HepG2 (cell line): ENCODE results near the gene SRP14. TPM values are rescaled to one million over a fixed set of nuclear protein-coding genes. Genes with fewer than 3 reads are reported as not detected.
A peak's percentile ranks its signal among the peaks of the same experiment; 100 is the strongest.

Source experiments
- CEBPB ChIP-seq: IDR thresholded peaks from 2 replicates; pipeline ENCODE4 v1.6.1; 2011; ENCODE audit warnings: low read depth, low read length, improper control_type of control experiment, borderline replicate concordance
- GABPA ChIP-seq, 2 experiments: IDR thresholded peaks; 2 replicates each; pipeline ENCODE4 v1.6.1; 2011 to 2016; ENCODE audit warnings: low read depth in 2 of 2, low read length in 1 of 2, missing biosample characterization in 1 of 2, missing genetic modification characterization in 1 of 2
- GPBP1L1 ChIP-seq: sonication (generic); formaldehyde crosslinking; IDR thresholded peaks from 2 replicates; pipeline ENCODE4 v1.5.0; 2020; ENCODE audit warnings: mild to moderate bottlenecking, missing genetic modification reagents
- IKZF5 ChIP-seq: IDR thresholded peaks from 2 replicates; pipeline ENCODE4 v1.6.1; 2018; ENCODE audit warnings: missing genetic modification reagents, mild to moderate bottlenecking, missing compliant biosample characterization
- KDM4B ChIP-seq: sonication (generic); formaldehyde crosslinking; IDR thresholded peaks from 2 replicates; pipeline ENCODE4 v1.4.0; 2020; ENCODE audit warnings: missing genetic modification reagents
- NFE2L1 ChIP-seq: sonication (generic); formaldehyde crosslinking; IDR thresholded peaks from 2 replicates; pipeline ENCODE4 v1.4.0; 2020; ENCODE audit warnings: missing genetic modification reagents, mild to moderate bottlenecking, borderline replicate concordance
- NFIC ChIP-seq: IDR thresholded peaks from 2 replicates; pipeline ENCODE4 v1.6.1; 2012; ENCODE audit warnings: mild to moderate bottlenecking, low read length, inconsistent platforms
- NR2C2 ChIP-seq: sonication (generic); formaldehyde crosslinking; IDR thresholded peaks from 2 replicates; pipeline ENCODE4 v1.4.0; 2020; ENCODE audit warnings: missing genetic modification reagents, mild to moderate bottlenecking, moderate library complexity, borderline replicate concordance
- RBM39 ChIP-seq: fragments of 200-400 bp; formaldehyde crosslinking; IDR thresholded peaks from one replicate; pipeline ENCODE4 v1.6.1; 2018; ENCODE audit warnings: antibody characterized with exemption, mild to moderate bottlenecking, low read depth, low read length; ENCODE audit not compliant: poor library complexity, severe bottlenecking
- SOX6 ChIP-seq, 2 experiments: fragments of 450-650 bp in 1 of 2; sonication (generic) in 1 of 2; formaldehyde crosslinking in 1 of 2; IDR thresholded peaks; 2 replicates each; pipeline versions ENCODE4 v1.4.0 to v1.6.1; 2017 to 2020; ENCODE audit warnings: antibody characterized with exemption in 1 of 2, mild to moderate bottlenecking in 1 of 2, missing genetic modification reagents in 1 of 2
- ZBTB10 ChIP-seq: sonication (generic); formaldehyde crosslinking; IDR thresholded peaks from 2 replicates; pipeline ENCODE4 v1.4.0; 2020; ENCODE audit warnings: missing genetic modification reagents, borderline replicate concordance
- ZFP90 ChIP-seq: sonication (generic); formaldehyde crosslinking; IDR thresholded peaks from 2 replicates; pipeline ENCODE4 v1.8.0; 2022; ENCODE audit warnings: missing genetic modification reagents, mild to moderate bottlenecking, inconsistent platforms, borderline replicate concordance
- ZNF124 ChIP-seq: sonication (generic); formaldehyde crosslinking; IDR thresholded peaks from 2 replicates; pipeline ENCODE4 v1.4.0; 2020; ENCODE audit warnings: missing genetic modification reagents
- ZNF143 ChIP-seq: sonication (generic); formaldehyde crosslinking; IDR thresholded peaks from 2 replicates; pipeline ENCODE4 v1.4.0; 2020; ENCODE audit warnings: missing genetic modification reagents
- ZNF160 ChIP-seq: sonication (generic); formaldehyde crosslinking; IDR thresholded peaks from 2 replicates; pipeline ENCODE4 v1.8.0; 2022; ENCODE audit warnings: mild to moderate bottlenecking, inconsistent platforms, missing genetic modification reagents
- ZNF563 ChIP-seq: sonication (generic); formaldehyde crosslinking; IDR thresholded peaks from 2 replicates; pipeline ENCODE4 v1.8.0; 2022; ENCODE audit warnings: mild to moderate bottlenecking, moderate library complexity, missing genetic modification reagents
- ZNF576 ChIP-seq: sonication (generic); formaldehyde crosslinking; IDR thresholded peaks from 2 replicates; pipeline ENCODE4 v1.4.0; 2020; ENCODE audit warnings: mild to moderate bottlenecking, missing genetic modification reagents
- ZNF775 ChIP-seq: sonication (generic); formaldehyde crosslinking; IDR thresholded peaks from 2 replicates; pipeline ENCODE4 v1.4.0; 2020; ENCODE audit warnings: missing genetic modification reagents, mild to moderate bottlenecking, moderate library complexity, borderline replicate concordance
- ZSCAN29 ChIP-seq: sonication (generic); formaldehyde crosslinking; conservative IDR thresholded peaks from 2 replicates; pipeline ENCODE4 v1.4.0; 2020; ENCODE audit warnings: mild to moderate bottlenecking, missing genetic modification reagents
- ZUFSP ChIP-seq: sonication (generic); formaldehyde crosslinking; IDR thresholded peaks from 2 replicates; pipeline ENCODE4 v1.9.0; 2021; ENCODE audit warnings: missing genetic modification reagents, mild to moderate bottlenecking, borderline replicate concordance
- polyA plus RNA-seq, 8 experiments: library from polyadenylated mRNA; depleted of rRNA in 3 of 8; stranded (reverse) in 7 of 8; unstranded in 1 of 8; fragments of >200 nt; fragmentation: Illumina TruSeq in 4 of 8; extraction: Trizol in 4 of 8; gene quantifications; 2 replicates each; pipeline versions ENCODE4 v1.2.1 to v1.2.3, GENCODE V29; 2011 to 2016; ENCODE audit warnings: low read depth in 4 of 8, missing spikeins in 1 of 8, mixed read lengths in 1 of 8; ENCODE audit not compliant: insufficient read depth in 1 of 8
- total RNA-seq, 5 experiments: library from RNA; depleted of rRNA; stranded (reverse); fragments of >200 nt; fragmentation: Illumina TruSeq; extraction: Trizol; gene quantifications; 2 replicates each; pipeline ENCODE4 v1.2.3, GENCODE V29; 2016; ENCODE audit warnings: low read depth in 1 of 5

SRP14 gene
- total and polyA plus RNA-seq, 2 of the 13 experiments (the other 11 are each of a cell fraction or from before 2014, with no cell fraction given) = 208 to 356 TPM

GRCh38 chr15:40069178-40070165 is 30.5 kb upstream of the SRP14 start (continued):
- TF ChIP-seq ZNF576 = no peak
- no peak for TF ChIP-seq ZNF775
- TF ChIP-seq ZNF160 = no peak
- 0 out of 2 replicates have a peak, but pooled peaks have one; percentile 52 for TF ChIP-seq NFIC
- TF ChIP-seq SOX6 (IDR thresholded peaks at IDR 0.05) = no peak
- peak; percentile 74 for TF ChIP-seq SOX6 (CRISPR knock-in tag; IDR thresholded peaks at IDR 0.05)
- peak; percentile 62 for TF ChIP-seq RBM39
- TF ChIP-seq NFE2L1 (CRISPR knock-in tag) = no peak
- 0 out of 2 replicates have a peak, but pooled peaks have one; percentile 28 for TF ChIP-seq ZNF124
- TF ChIP-seq ZNF143 = no peak
- no peak for TF ChIP-seq ZNF563 (CRISPR knock-in tag)
- TF ChIP-seq IKZF5 (CRISPR knock-in tag) = peak; percentile 14; the same call in 1 of the 2 replicates
- no peak for TF ChIP-seq GABPA (IDR thresholded peaks at IDR 0.05; ENCODE audit: low read depth, low read length)
- no peak; the same call in 1 of the 2 replicates for TF ChIP-seq GABPA (CRISPR knock-in tag; IDR thresholded peaks at IDR 0.05; ENCODE audit: low read depth)
- no peak for TF ChIP-seq CEBPB
- TF ChIP-seq ZFP90 (CRISPR knock-in tag) = no peak
- TF ChIP-seq ZUFSP (CRISPR knock-in tag) = no peak
- TF ChIP-seq ZSCAN29 (CRISPR knock-in tag) = no peak
- TF ChIP-seq ZBTB10 (CRISPR knock-in tag) = 0 out of 2 replicates have a peak, but pooled peaks have one; percentile 52
- 0 out of 2 replicates have a peak, but pooled peaks have one; percentile 26 for TF ChIP-seq KDM4B (CRISPR knock-in tag)
- no peak for TF ChIP-seq NR2C2 (CRISPR knock-in tag)
- TF ChIP-seq GPBP1L1 = no peak
